ENCODE results near the gene AIM2.

DNA sequence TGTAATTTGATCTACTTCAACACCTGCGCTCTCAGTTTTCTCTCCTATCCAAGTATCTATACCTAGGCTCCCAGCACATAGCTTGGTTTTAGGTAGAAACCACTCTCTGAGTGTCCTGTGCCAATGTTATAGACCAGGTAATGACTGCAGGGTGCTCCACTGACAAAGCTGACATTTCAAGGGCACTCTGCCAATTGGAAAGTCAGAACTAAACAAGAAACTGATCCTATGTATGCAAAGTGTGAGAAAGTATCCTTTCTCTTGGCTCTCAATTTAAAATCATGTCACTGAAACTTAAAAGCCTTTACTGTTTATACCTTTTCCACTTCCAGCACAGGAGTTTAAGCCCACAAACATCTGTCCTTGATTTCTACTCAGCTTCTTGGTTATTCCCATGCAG lies 45.0 kb upstream of the AIM2 start:
- TF ChIP-seq, protein P1, sequence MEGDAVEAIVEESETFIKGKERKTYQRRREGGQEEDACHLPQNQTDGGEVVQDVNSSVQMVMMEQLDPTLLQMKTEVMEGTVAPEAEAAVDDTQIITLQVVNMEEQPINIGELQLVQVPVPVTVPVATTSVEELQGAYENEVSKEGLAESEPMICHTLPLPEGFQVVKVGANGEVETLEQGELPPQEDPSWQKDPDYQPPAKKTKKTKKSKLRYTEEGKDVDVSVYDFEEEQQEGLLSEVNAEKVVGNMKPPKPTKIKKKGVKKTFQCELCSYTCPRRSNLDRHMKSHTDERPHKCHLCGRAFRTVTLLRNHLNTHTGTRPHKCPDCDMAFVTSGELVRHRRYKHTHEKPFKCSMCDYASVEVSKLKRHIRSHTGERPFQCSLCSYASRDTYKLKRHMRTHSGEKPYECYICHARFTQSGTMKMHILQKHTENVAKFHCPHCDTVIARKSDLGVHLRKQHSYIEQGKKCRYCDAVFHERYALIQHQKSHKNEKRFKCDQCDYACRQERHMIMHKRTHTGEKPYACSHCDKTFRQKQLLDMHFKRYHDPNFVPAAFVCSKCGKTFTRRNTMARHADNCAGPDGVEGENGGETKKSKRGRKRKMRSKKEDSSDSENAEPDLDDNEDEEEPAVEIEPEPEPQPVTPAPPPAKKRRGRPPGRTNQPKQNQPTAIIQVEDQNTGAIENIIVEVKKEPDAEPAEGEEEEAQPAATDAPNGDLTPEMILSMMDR (IDR thresholded peaks at IDR 0.05): no peak
- TF ChIP-seq POLR2A (IDR thresholded peaks at IDR 0.05; ENCODE audit: low read length): no peak

All from A549 (cell line).